ENCODE data around the gene RIN3.
"Not testable (repeated sequence)": the region's sequence is repeated elsewhere in the genome, so short reads cannot be mapped to it uniquely, and the experiment has no call there.

RIN3 gene

GRCh38 chr14:92702441-92702918 lies 188.9 kb downstream of the RIN3 start:
- Mint-ChIP-seq H3K36me3 (peaks cover 6% of the 10 kb centered on the region), H3K9me3 (ENCODE audit: low read depth) (no peaks in the 10 kb centered on the region), H3K27me3 (no peaks in the 10 kb centered on the region), H3K4me3 (no peak overlapping the region), H3K27ac (no peak overlapping the region), H3K4me1 (ENCODE audit: low read depth) (peaks cover under 1% of the 10 kb centered on the region)

- Mint-ChIP-seq H3K4me3 (no peak overlapping the region), H3K27me3 (no peaks in the 10 kb centered on the region), H3K4me1 (ENCODE audit: low read depth) (no peaks in the 10 kb centered on the region), H3K36me3 (peaks cover 6% of the 10 kb centered on the region), H3K27ac (no peak overlapping the region), H3K9me3 (ENCODE audit: low read depth) (no peaks in the 10 kb centered on the region)
Measured at GRCh38 chr14:92703516-92703915, 189.9 kb downstream of the RIN3 start.

GRCh38 chr14:92704036-92704804 lies 190.6 kb downstream of the RIN3 start:
- no peaks in the 10 kb centered on the region for H3K27me3 Mint-ChIP-seq
- H3K4me3 Mint-ChIP-seq: no peak overlapping the region
- H3K9me3 Mint-ChIP-seq (ENCODE audit: low read depth): no peaks in the 10 kb centered on the region
- peaks cover 6% of the 10 kb centered on the region for H3K36me3 Mint-ChIP-seq
- H3K27ac Mint-ChIP-seq: no peak overlapping the region
- H3K4me1 Mint-ChIP-seq (ENCODE audit: low read depth): no peaks in the 10 kb centered on the region

- Mint-ChIP-seq H3K36me3 (peaks cover 9% of the 10 kb centered on the region), H3K4me3 (no peak overlapping the region), H3K27ac (no peak overlapping the region), H3K4me1 (ENCODE audit: low read depth) (no peaks in the 10 kb centered on the region), H3K27me3 (no peaks in the 10 kb centered on the region), H3K9me3 (ENCODE audit: low read depth) (no peaks in the 10 kb centered on the region)
Measured at GRCh38 chr14:92704821-92705220, 191.2 kb downstream of the RIN3 start.

GRCh38 chr14:92706386-92706785 lies 192.8 kb downstream of the RIN3 start:
- H3K27me3 Mint-ChIP-seq: no peaks in the 10 kb centered on the region
- H3K4me3 Mint-ChIP-seq: no peak overlapping the region
- no peaks in the 10 kb centered on the region for H3K4me1 Mint-ChIP-seq (ENCODE audit: low read depth)
- peaks cover 9% of the 10 kb centered on the region for H3K36me3 Mint-ChIP-seq
- no peak overlapping the region for H3K27ac Mint-ChIP-seq
- no peaks in the 10 kb centered on the region for H3K9me3 Mint-ChIP-seq (ENCODE audit: low read depth)

- no peaks in the 10 kb centered on the region for H3K9me3 Mint-ChIP-seq (ENCODE audit: low read depth)
- H3K4me1 Mint-ChIP-seq (ENCODE audit: low read depth): no peaks in the 10 kb centered on the region
- H3K27ac Mint-ChIP-seq: no peak overlapping the region
- H3K4me3 Mint-ChIP-seq: no peak overlapping the region
- H3K27me3 Mint-ChIP-seq: no peaks in the 10 kb centered on the region
- peaks cover 12% of the 10 kb centered on the region for H3K36me3 Mint-ChIP-seq
Measured at GRCh38 chr14:92709340-92710000, 195.9 kb downstream of the RIN3 start.

- Mint-ChIP-seq H3K9me3 (ENCODE audit: low read depth) (no peaks in the 10 kb centered on the region), H3K4me3 (no peak overlapping the region), H3K36me3 (peaks cover 12% of the 10 kb centered on the region), H3K4me1 (ENCODE audit: low read depth) (no peaks in the 10 kb centered on the region), H3K27ac (no peak overlapping the region), H3K27me3 (no peaks in the 10 kb centered on the region)
Measured at GRCh38 chr14:92710001-92710341, 196.4 kb downstream of the RIN3 start.

GRCh38 chr14:92711976-92712653 lies 198.5 kb downstream of the RIN3 start:
- Mint-ChIP-seq H3K36me3 (peaks cover 8% of the 10 kb centered on the region), H3K9me3 (ENCODE audit: low read depth) (no peaks in the 10 kb centered on the region), H3K4me3 (no peak overlapping the region), H3K4me1 (ENCODE audit: low read depth) (no peaks in the 10 kb centered on the region), H3K27me3 (no peaks in the 10 kb centered on the region), H3K27ac (no peak overlapping the region)

GRCh38 chr14:92712654-92713051 lies 199.1 kb downstream of the RIN3 start:
- H3K27me3 Mint-ChIP-seq: no peaks in the 10 kb centered on the region
- H3K4me3 Mint-ChIP-seq: no peak overlapping the region
- H3K4me1 Mint-ChIP-seq (ENCODE audit: low read depth): no peaks in the 10 kb centered on the region
- H3K36me3 Mint-ChIP-seq: peaks cover 8% of the 10 kb centered on the region
- H3K9me3 Mint-ChIP-seq (ENCODE audit: low read depth): no peaks in the 10 kb centered on the region
- H3K27ac Mint-ChIP-seq: no peak overlapping the region

- H3K4me3 Mint-ChIP-seq; H3K27me3 Mint-ChIP-seq; H3K27ac Mint-ChIP-seq; H3K9me3 Mint-ChIP-seq (ENCODE audit: low read depth); H3K4me1 Mint-ChIP-seq (ENCODE audit: low read depth); H3K36me3 Mint-ChIP-seq: not testable (repeated sequence)
Measured at GRCh38 chr14:92714739-92715307, 201.2 kb downstream of the RIN3 start.

- Mint-ChIP-seq H3K36me3 (peaks cover 5% of the 10 kb centered on the region), H3K4me1 (ENCODE audit: low read depth) (no peaks in the 10 kb centered on the region), H3K27ac (no peak overlapping the region), H3K4me3 (no peak overlapping the region), H3K27me3 (no peaks in the 10 kb centered on the region), H3K9me3 (ENCODE audit: low read depth) (no peaks in the 10 kb centered on the region)
Measured at GRCh38 chr14:92716131-92716530, 202.6 kb downstream of the RIN3 start.

- no peak overlapping the region for H3K4me3 Mint-ChIP-seq
- H3K27me3 Mint-ChIP-seq: no peaks in the 10 kb centered on the region
- no peaks in the 10 kb centered on the region for H3K9me3 Mint-ChIP-seq (ENCODE audit: low read depth)
- peaks cover 3% of the 10 kb centered on the region for H3K36me3 Mint-ChIP-seq
- H3K4me1 Mint-ChIP-seq (ENCODE audit: low read depth): no peaks in the 10 kb centered on the region
- no peak overlapping the region for H3K27ac Mint-ChIP-seq
Measured at GRCh38 chr14:92717571-92718042, 204.0 kb downstream of the RIN3 start.

- Mint-ChIP-seq H3K27ac (no peak overlapping the region), H3K36me3 (peaks cover 3% of the 10 kb centered on the region), H3K27me3 (no peaks in the 10 kb centered on the region), H3K4me1 (ENCODE audit: low read depth) (no peaks in the 10 kb centered on the region), H3K4me3 (no peak overlapping the region), H3K9me3 (ENCODE audit: low read depth) (no peaks in the 10 kb centered on the region)
Measured at GRCh38 chr14:92718664-92719063, 205.1 kb downstream of the RIN3 start.

- no peak overlapping the region for H3K4me3 Mint-ChIP-seq
- H3K27me3 Mint-ChIP-seq: no peaks in the 10 kb centered on the region
Measured at GRCh38 chr14:92719421-92719820, 205.8 kb downstream of the RIN3 start.

GRCh38 chr14:92719890-92720323 lies 206.3 kb downstream of the RIN3 start:
- Mint-ChIP-seq H3K4me1 (ENCODE audit: low read depth) (no peaks in the 10 kb centered on the region), H3K9me3 (ENCODE audit: low read depth) (no peaks in the 10 kb centered on the region), H3K27me3 (no peaks in the 10 kb centered on the region), H3K27ac (no peak overlapping the region), H3K36me3 (peaks cover 3% of the 10 kb centered on the region), H3K4me3 (no peak overlapping the region)

More at GRCh38 chr14:92719421-92719820, 205.8 kb downstream of the RIN3 start:
- Mint-ChIP-seq H3K4me1 (ENCODE audit: low read depth) (no peaks in the 10 kb centered on the region), H3K27ac (no peak overlapping the region), H3K36me3 (peaks cover 3% of the 10 kb centered on the region), H3K9me3 (ENCODE audit: low read depth) (no peaks in the 10 kb centered on the region)
